GM12872 (cell line): ENCODE results near the gene LRMDA.

Source experiments
- CTCF ChIP-seq: IDR thresholded peaks from 3 replicates; pipeline ENCODE4 v1.5.1; 2011; ENCODE audit warnings: low read depth, mild to moderate bottlenecking, low read length, moderate library complexity; ENCODE audit not compliant: insufficient read depth

The LRMDA gene

GRCh38 chr10:75815066-75815465 lies 383.6 kb downstream of the LRMDA start:
- TF ChIP-seq CTCF, result no peak

- no peak for TF ChIP-seq CTCF
Measured at GRCh38 chr10:75817198-75817597, 385.8 kb downstream of the LRMDA start.

GRCh38 chr10:75818552-75818951 lies 387.1 kb downstream of the LRMDA start:
- TF ChIP-seq CTCF, result no peak

DNA sequence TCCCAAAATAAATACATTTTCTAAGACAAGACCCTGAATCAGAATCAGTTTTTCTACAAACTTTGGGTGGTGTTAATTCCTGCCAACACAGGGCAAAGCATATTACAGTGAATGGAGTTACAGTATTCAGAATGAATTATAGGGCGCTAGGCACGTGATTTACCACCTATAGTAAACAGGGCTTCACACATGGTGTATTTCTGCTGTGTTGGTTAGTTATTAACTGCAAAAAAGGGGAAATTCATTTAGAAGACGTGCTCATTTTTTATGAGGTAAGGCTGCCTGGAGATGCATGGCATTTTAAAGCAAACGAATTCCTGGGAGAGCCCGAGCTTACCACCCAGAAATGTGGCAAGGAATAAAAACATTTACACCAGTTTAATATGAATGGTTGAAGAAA lies 393.8 kb downstream of the LRMDA start:
- TF ChIP-seq CTCF, result no peak

- TF ChIP-seq CTCF, result no peak
Measured at GRCh38 chr10:75825661-75826060, 394.2 kb downstream of the LRMDA start.

DNA sequence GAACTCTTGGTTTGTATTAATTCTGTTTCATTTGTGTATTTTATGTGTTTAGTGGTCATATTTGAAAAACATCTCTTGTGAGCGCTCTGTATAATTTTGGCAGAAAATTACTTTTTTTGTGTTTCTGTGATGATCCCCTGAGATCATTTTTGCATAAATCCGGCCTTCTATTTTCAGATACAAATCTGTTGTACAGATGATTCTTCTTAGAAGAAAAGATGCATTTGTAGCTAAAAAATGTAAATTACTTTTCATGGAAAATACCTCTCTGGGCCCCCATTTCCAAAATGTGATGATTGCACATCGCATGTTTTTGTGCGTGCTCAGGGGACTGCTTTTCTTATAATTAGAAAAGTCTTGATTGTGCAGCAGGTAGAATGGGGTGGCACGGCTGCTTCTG lies 395.4 kb downstream of the LRMDA start:
- no peak for TF ChIP-seq CTCF

DNA sequence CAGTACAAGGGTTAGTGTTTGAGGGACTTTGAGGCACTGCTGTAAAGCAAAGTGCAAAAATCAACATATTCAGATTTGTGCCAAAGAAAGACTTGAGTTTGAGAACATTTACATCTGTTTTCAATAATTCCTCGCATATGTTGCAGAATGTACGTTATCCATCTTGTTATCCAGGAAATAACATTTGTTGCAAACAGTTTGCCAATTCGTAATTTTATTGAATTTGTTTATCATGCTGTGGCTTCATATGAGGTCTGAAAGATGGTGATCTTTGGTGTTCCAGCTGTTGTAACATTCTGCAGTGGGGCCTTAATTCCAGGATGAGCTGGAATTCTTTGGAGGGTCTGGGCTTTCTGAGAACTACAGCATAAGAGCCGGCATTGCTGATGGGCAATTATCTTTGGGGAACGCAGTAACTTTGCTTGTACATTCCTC lies 396.2 kb downstream of the LRMDA start:
- no peak for TF ChIP-seq CTCF

DNA sequence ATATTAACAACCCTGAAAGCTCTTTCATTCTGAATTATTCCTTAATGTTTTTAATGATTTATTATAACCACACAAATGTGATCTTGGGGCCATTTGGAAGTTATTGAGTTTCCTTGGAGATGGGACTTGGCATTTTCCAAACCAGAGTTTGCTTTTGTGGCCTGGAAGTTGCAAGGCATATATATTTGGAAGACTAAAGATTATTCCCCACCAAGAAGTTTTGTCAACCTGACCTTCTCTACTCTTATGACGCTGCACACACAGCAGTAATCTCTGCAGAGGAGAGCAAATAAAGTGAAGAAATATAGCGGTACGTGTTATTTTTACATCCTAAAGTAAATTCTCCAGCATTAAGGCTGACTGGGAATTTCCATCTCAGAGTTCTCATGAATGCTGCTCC lies 397.0 kb downstream of the LRMDA start:
- TF ChIP-seq CTCF, result no peak
